Measurements from ENCODE around the gene ATG10.
"Not testable (repeated sequence)": the region's sequence is repeated elsewhere in the genome, so short reads cannot be mapped to it uniquely, and the experiment has no call there.

Gene ATG10

DNA sequence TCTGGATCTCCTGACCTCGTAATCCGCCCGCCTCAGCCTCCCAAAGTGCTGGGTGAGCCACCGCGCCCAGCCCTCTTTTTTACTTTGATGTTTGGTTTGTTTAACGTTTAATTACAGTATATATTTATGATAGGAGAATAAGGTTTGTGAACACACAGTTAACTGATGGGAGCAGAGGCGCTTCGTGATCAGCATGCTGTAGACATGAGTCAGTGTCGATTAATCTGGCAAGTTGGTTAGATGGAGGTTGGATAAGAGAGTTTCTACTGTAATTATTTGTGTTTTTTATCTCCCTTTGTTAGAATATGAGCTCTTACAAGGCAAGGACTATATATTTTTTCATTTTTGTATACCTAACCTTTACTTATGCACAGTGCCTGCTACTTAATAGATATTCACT, 14.3 kb downstream of the ATG10 start:
- H3K4me3 ChIP-seq (ENCODE audit: low read depth in 1 of 2, low read length in 1 of 2) = no peak overlapping the region
- H3K27me3 ChIP-seq = no peaks in the 10 kb centered on the region
- H3K36me3 ChIP-seq = peaks cover 13% of the 10 kb centered on the region
- no peaks in the 10 kb centered on the region for H3K4me1 ChIP-seq (ENCODE audit: control insufficient read depth in 1 of 2, insufficient read depth in 1 of 2, low read depth in 1 of 2, low read length in 1 of 2)
- no peaks in the 10 kb centered on the region for H3K9me3 ChIP-seq
- H3K27ac ChIP-seq = no peak overlapping the region
- TF ChIP-seq, protein P1, sequence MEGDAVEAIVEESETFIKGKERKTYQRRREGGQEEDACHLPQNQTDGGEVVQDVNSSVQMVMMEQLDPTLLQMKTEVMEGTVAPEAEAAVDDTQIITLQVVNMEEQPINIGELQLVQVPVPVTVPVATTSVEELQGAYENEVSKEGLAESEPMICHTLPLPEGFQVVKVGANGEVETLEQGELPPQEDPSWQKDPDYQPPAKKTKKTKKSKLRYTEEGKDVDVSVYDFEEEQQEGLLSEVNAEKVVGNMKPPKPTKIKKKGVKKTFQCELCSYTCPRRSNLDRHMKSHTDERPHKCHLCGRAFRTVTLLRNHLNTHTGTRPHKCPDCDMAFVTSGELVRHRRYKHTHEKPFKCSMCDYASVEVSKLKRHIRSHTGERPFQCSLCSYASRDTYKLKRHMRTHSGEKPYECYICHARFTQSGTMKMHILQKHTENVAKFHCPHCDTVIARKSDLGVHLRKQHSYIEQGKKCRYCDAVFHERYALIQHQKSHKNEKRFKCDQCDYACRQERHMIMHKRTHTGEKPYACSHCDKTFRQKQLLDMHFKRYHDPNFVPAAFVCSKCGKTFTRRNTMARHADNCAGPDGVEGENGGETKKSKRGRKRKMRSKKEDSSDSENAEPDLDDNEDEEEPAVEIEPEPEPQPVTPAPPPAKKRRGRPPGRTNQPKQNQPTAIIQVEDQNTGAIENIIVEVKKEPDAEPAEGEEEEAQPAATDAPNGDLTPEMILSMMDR (IDR thresholded peaks at IDR 0.05) = no peak

DNA sequence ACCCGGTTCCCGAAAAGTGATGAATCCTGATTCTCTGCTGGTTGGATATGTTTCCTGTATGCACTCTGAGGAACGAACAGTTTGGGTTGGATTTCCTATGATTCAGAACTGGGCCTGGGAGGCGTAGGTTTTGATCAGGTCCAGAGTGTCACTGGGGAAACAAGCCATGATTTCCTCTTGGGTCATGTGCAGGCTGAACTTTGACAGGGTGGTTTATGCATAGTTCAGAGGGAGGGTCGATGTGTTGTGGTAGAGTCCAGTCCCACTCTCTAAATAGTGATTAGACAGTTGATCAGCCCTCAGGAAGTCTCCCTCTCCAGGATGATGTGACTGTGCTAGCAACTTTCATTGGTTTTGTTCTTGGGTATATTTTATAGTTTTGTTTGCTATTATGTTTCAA, 17.4 kb downstream of the ATG10 start:
- H3K4me1 ChIP-seq (ENCODE audit: control insufficient read depth in 1 of 2, insufficient read depth in 1 of 2, low read depth in 1 of 2, low read length in 1 of 2) = no peaks in the 10 kb centered on the region
- H3K9me3 ChIP-seq = no peaks in the 10 kb centered on the region
- peaks cover 13% of the 10 kb centered on the region for H3K36me3 ChIP-seq
- TF ChIP-seq, protein P1 (IDR thresholded peaks at IDR 0.05) = no peak
- no peak overlapping the region for H3K27ac ChIP-seq
- no peaks in the 10 kb centered on the region for H3K27me3 ChIP-seq
- no peak overlapping the region for H3K4me3 ChIP-seq (ENCODE audit: low read depth in 1 of 2, low read length in 1 of 2)

DNA sequence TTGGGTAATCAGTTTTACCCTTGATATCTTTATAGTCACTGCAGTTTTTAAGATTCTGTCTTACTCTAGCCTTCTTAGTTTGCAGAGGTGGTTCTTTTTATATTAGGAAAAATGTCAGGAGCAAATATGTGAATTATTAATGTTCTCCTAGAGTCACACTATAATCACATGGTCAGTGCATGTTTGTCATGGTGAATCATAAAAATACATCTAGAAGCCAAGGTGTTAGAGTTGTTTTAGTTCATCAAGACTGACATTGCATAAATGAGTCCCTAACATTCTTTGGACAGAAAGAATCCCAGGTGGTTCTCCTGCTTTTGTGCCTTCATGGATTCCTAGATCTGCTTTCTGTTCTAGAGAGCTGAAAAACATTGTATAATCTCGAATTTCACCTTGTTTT, 22.9 kb downstream of the ATG10 start:
- Histone ChIP-seq H3K27me3 (no peaks in the 10 kb centered on the region), H3K9me3 (no peaks in the 10 kb centered on the region), H3K27ac (no peak overlapping the region), H3K36me3 (peaks cover 11% of the 10 kb centered on the region), H3K4me3 (ENCODE audit: low read depth in 1 of 2, low read length in 1 of 2) (no peak overlapping the region), H3K4me1 (ENCODE audit: control insufficient read depth in 1 of 2, insufficient read depth in 1 of 2, low read depth in 1 of 2, low read length in 1 of 2) (no peaks in the 10 kb centered on the region)
- TF ChIP-seq, protein P1 (IDR thresholded peaks at IDR 0.05) = no peak

DNA sequence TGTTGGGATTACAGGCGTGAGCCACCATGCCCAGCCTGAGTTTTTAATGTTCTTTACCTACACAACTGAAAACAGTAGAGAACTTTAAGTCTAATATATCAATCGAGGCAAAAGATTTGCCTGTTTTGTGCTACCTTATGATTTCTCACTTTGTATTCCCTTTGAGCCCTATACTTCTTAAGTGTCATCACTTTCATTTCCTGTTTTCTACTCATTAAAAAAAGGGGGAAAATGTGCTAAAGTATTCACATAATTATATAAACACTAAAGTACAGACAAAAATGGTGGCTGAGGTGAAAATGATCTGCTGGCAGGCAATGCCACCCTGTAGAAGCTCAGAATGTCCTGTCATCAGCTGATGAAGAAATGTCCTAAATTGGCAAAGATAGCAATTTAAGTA, 23.6 kb downstream of the ATG10 start:
- Histone ChIP-seq H3K27me3 (no peaks in the 10 kb centered on the region), H3K9me3 (no peaks in the 10 kb centered on the region), H3K36me3 (peaks cover 11% of the 10 kb centered on the region), H3K27ac (no peak overlapping the region), H3K4me1 (ENCODE audit: control insufficient read depth in 1 of 2, insufficient read depth in 1 of 2, low read depth in 1 of 2, low read length in 1 of 2) (no peaks in the 10 kb centered on the region), H3K4me3 (ENCODE audit: low read depth in 1 of 2, low read length in 1 of 2) (no peak overlapping the region)
- TF ChIP-seq, protein P1 (IDR thresholded peaks at IDR 0.05) = no peak

DNA sequence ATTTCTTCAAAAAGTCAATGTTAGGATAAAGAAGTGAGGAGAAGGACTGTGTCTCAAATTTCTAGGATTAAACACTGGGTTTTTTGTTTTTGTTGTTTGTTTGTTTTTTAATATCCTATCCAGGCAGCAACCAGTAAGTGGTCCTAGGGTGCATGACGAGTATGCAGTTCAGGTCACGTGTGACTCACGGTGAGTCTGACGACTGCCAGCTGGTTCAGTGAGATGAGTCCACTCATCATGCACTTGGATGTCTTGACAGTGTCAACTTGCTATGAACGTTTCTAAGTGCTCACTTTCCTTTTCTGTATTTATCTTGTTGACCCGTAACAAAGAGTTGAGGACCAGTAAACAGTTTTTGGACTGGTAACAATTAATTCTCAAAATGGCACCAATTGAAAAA, 32.7 kb downstream of the ATG10 start:
- TF ChIP-seq, protein P1 (IDR thresholded peaks at IDR 0.05) = no peak
- no peak overlapping the region for H3K27ac ChIP-seq
- no peaks in the 10 kb centered on the region for H3K36me3 ChIP-seq
- H3K27me3 ChIP-seq = no peaks in the 10 kb centered on the region
- no peaks in the 10 kb centered on the region for H3K9me3 ChIP-seq
- H3K4me3 ChIP-seq (ENCODE audit: low read depth in 1 of 2, low read length in 1 of 2) = no peak overlapping the region
- no peaks in the 10 kb centered on the region for H3K4me1 ChIP-seq (ENCODE audit: control insufficient read depth in 1 of 2, insufficient read depth in 1 of 2, low read depth in 1 of 2, low read length in 1 of 2)

DNA sequence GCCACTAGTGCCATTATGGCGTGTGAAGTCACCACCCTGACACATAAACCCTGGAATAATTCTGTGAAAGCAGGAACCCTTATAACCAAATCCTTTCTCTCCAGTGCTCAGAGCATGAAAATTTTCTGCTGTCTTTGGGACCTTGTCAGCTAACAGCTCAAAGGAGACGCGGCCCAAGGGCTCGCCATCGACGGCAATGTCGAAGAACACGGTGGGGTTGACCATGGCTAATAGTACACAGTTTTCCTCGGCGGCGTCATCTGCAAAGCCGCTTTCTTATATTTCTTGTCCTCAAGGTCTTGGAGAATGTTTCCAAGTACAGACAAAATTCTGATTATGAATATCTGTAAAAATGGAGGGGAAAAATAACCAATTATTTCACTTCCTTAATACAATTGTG, 38.0 kb downstream of the ATG10 start:
- not testable (repeated sequence) for H3K27ac ChIP-seq; H3K27me3 ChIP-seq; H3K4me3 ChIP-seq (ENCODE audit: low read depth in 1 of 2, low read length in 1 of 2); H3K9me3 ChIP-seq; H3K36me3 ChIP-seq; H3K4me1 ChIP-seq (ENCODE audit: control insufficient read depth in 1 of 2, insufficient read depth in 1 of 2, low read depth in 1 of 2, low read length in 1 of 2)
